Smooth muscle cell (in vitro differentiated cells): ENCODE measurements around the gene DPP3. TPM values are rescaled to one million over a fixed set of nuclear protein-coding genes. Genes with fewer than 3 reads are reported as not detected.

Experiments used
- DNase-seq: peaks from one replicate; lab custom pipeline; 2025; ENCODE audit not compliant: unreplicated experiment; lab: John Stamatoyannopoulos, UW
- H2AFZ ChIP-seq: fragments of 200-600 bp; sonication (generic); 2 replicates; pipeline ENCODE4 v1.6.0; 2016; ENCODE audit warnings: antibody characterized with exemption, low read depth, mild to moderate bottlenecking
- H3F3A ChIP-seq: fragments of 200-600 bp; sonication (generic); 2 replicates; pipeline ENCODE4 v1.6.0; 2017; ENCODE audit warnings: antibody characterized with exemption, low read depth
- H3K27ac ChIP-seq: fragments of 200-600 bp; sonication (generic); 2 replicates; pipeline ENCODE4 v1.5.1; 2016; ENCODE audit warnings: low read depth, mild to moderate bottlenecking
- H3K27me3 ChIP-seq: fragments of 200-600 bp; sonication (generic); 2 replicates; pipeline ENCODE4 v1.6.1; 2016; ENCODE audit warnings: low read depth, mild to moderate bottlenecking
- H3K36me3 ChIP-seq: fragments of 200-600 bp; sonication (generic); 2 replicates; pipeline ENCODE4 v1.5.1; 2016; ENCODE audit warnings: low read depth
- H3K4me1 ChIP-seq: fragments of 200-600 bp; sonication (generic); 2 replicates; pipeline ENCODE4 v1.5.1; 2016; ENCODE audit warnings: low read depth
- H3K4me2 ChIP-seq: fragments of 200-600 bp; sonication (generic); 2 replicates; pipeline ENCODE4 v1.6.0; 2016; ENCODE audit warnings: mild to moderate bottlenecking
- H3K4me3 ChIP-seq: fragments of 200-600 bp; sonication (generic); 2 replicates; pipeline ENCODE4 v1.5.1; 2016; ENCODE audit warnings: mild to moderate bottlenecking
- H3K79me2 ChIP-seq: fragments of 200-600 bp; sonication (generic); 2 replicates; pipeline ENCODE4 v1.6.0; 2016; ENCODE audit warnings: low read depth, mild to moderate bottlenecking
- H3K9ac ChIP-seq: fragments of 200-600 bp; sonication (generic); 2 replicates; pipeline ENCODE4 v1.6.0; 2016; ENCODE audit warnings: low read depth
- H3K9me3 ChIP-seq: fragments of 200-600 bp; sonication (generic); replicated peaks from 2 replicates; pipeline ENCODE4 v1.5.1; 2016; ENCODE audit warnings: low read depth
- H4K20me1 ChIP-seq: fragments of 200-600 bp; sonication (generic); 2 replicates; pipeline ENCODE4 v1.6.0; 2016; ENCODE audit warnings: low read depth
- WGBS: methylation state at CpG from one replicate; pipeline ENCODE4 v1.1.7; 2016; ENCODE audit warnings: low lambda C conversion rate; 5-methylcytosine and 5-hydroxymethylcytosine counted together
- polyA plus RNA-seq: library from polyadenylated mRNA; unstranded; fragments of >200 nt; fragmentation: Nextera tagmentation; extraction: Ambion mirVana; gene quantifications from 2 replicates; pipeline ENCODE4 v1.2.1, GENCODE V29; 2016
- total RNA-seq: library from RNA; depleted of rRNA; stranded (reverse); fragments of >200 nt; gene quantifications from 2 replicates; pipeline ENCODE4 v1.2.3, GENCODE V29; 2014
- TF ChIP-seq, protein P1 (sequence below): fragments of 200-600 bp; sonication (generic); IDR thresholded peaks from 2 replicates; pipeline ENCODE4 v1.5.1; 2017; ENCODE audit warnings: borderline replicate concordance, mild to moderate bottlenecking, antibody characterized with exemption; ENCODE audit not compliant: insufficient read depth, poor library complexity, severe bottlenecking

DPP3 gene
- total and polyA plus RNA-seq, 2 experiments from 2014 or later: 34.6 to 40.1 TPM

GRCh38 chr11:66473167-66473566, 7.1 kb upstream of the DPP3 start:
- H3F3A ChIP-seq: no peaks in the 10 kb centered on the region
- no peak overlapping the region for H3K9ac ChIP-seq
- peaks cover 1% of the 10 kb centered on the region for H3K4me1 ChIP-seq
- no peak overlapping the region for H3K4me3 ChIP-seq
- no peaks in the 10 kb centered on the region for H3K27me3 ChIP-seq
- no peak overlapping the region for H3K27ac ChIP-seq
- H3K9me3 ChIP-seq: no peaks in the 10 kb centered on the region
- no peak for DNase-seq
- no peaks in the 10 kb centered on the region for H4K20me1 ChIP-seq
- TF ChIP-seq, protein P1, sequence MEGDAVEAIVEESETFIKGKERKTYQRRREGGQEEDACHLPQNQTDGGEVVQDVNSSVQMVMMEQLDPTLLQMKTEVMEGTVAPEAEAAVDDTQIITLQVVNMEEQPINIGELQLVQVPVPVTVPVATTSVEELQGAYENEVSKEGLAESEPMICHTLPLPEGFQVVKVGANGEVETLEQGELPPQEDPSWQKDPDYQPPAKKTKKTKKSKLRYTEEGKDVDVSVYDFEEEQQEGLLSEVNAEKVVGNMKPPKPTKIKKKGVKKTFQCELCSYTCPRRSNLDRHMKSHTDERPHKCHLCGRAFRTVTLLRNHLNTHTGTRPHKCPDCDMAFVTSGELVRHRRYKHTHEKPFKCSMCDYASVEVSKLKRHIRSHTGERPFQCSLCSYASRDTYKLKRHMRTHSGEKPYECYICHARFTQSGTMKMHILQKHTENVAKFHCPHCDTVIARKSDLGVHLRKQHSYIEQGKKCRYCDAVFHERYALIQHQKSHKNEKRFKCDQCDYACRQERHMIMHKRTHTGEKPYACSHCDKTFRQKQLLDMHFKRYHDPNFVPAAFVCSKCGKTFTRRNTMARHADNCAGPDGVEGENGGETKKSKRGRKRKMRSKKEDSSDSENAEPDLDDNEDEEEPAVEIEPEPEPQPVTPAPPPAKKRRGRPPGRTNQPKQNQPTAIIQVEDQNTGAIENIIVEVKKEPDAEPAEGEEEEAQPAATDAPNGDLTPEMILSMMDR: no peak
- H2AFZ ChIP-seq: no peak overlapping the region
- no peaks in the 10 kb centered on the region for H3K79me2 ChIP-seq
- WGBS: 94% methylated on average over 11 of the region's 11 CpGs
- H3K4me2 ChIP-seq: no peak overlapping the region
- no peaks in the 10 kb centered on the region for H3K36me3 ChIP-seq

- no peak overlapping the region for H3K9ac ChIP-seq
- H3F3A ChIP-seq: no peaks in the 10 kb centered on the region
- H3K27ac ChIP-seq: no peak overlapping the region
- peaks cover under 1% of the 10 kb centered on the region for H3K79me2 ChIP-seq
- H4K20me1 ChIP-seq: no peaks in the 10 kb centered on the region
- H3K27me3 ChIP-seq: no peaks in the 10 kb centered on the region
- no peaks in the 10 kb centered on the region for H3K4me1 ChIP-seq
- no peak for DNase-seq
- TF ChIP-seq, protein P1: no peak
- H3K4me2 ChIP-seq: no peak overlapping the region
- H3K9me3 ChIP-seq: no peaks in the 10 kb centered on the region
- H2AFZ ChIP-seq: no peak overlapping the region
- 99% methylated on average over 20 of the region's 20 CpGs for WGBS
- no peaks in the 10 kb centered on the region for H3K36me3 ChIP-seq
- no peak overlapping the region for H3K4me3 ChIP-seq
Observed at GRCh38 chr11:66473608-66474515, 6.4 kb upstream of the DPP3 start.

DNA sequence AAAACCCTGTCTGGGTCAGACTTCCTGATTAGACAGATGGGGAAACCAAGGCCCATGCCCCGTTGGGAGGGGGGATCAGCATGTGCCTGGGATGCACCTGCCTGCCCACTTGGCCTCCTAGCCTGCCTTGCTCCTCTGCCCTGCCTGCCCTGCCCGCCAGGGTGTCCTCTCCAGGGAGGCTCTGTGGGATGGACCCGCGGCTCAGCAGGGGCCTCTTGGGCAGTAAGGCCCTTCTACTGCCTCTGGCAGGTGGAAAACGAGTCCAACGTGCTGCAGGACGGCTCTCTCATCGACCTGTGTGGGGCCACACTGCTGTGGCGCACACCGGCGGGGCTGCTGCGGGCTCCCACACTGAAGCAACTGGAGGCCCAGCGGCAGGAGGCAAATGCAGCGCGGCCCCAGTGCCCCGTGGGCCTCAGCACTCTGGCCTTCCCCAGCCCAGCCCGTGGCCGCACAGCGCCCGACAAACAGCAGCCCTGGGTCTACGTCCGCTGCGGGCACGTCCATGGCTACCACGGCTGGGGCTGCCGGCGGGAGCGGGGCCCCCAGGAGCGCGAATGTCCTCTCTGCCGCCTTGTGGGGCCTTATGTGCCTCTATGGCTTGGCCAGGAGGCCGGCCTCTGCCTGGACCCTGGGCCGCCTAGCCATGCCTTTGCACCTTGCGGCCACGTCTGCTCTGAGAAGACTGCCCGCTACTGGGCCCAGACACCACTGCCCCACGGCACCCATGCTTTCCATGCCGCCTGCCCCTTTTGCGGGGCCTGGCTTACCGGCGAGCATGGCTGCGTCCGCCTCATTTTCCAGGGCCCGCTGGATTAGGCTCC, 4.7 kb upstream of the DPP3 start:
- no peaks in the 10 kb centered on the region for H4K20me1 ChIP-seq
- no peaks in the 10 kb centered on the region for H3F3A ChIP-seq
- no peak overlapping the region for H3K9ac ChIP-seq
- H2AFZ ChIP-seq: no peak overlapping the region
- H3K4me1 ChIP-seq: no peaks in the 10 kb centered on the region
- peaks cover 4% of the 10 kb centered on the region for H3K79me2 ChIP-seq
- TF ChIP-seq, protein P1: no peak
- H3K9me3 ChIP-seq: no peaks in the 10 kb centered on the region
- H3K4me2 ChIP-seq: no peak overlapping the region
- no peak overlapping the region for H3K27ac ChIP-seq
- H3K36me3 ChIP-seq: no peaks in the 10 kb centered on the region
- WGBS: 96% methylated on average over 43 of the region's 44 CpGs
- DNase-seq: no peak
- no peak overlapping the region for H3K4me3 ChIP-seq
- no peaks in the 10 kb centered on the region for H3K27me3 ChIP-seq
